GM12864 (cell line): ENCODE data around the gene HLA-F.

Experiments
- DNase-seq: peaks from one replicate; pipeline ENCODE4 v3.0.0-alpha.2; 2011; ENCODE audit warnings: low read depth
- H3K4me3 ChIP-seq: 2 replicates; pipeline ENCODE4 v1.5.1; 2011; ENCODE audit warnings: mild to moderate bottlenecking, low read depth, low read length, control low read depth
- TF ChIP-seq, protein P1 (sequence below): IDR thresholded peaks from 2 replicates; pipeline ENCODE4 v1.5.1; 2011; ENCODE audit warnings: low read depth, mild to moderate bottlenecking, moderate library complexity, low read length, control low read depth, inconsistent platforms; ENCODE audit errors: missing control alignments

The HLA-F gene

DNA sequence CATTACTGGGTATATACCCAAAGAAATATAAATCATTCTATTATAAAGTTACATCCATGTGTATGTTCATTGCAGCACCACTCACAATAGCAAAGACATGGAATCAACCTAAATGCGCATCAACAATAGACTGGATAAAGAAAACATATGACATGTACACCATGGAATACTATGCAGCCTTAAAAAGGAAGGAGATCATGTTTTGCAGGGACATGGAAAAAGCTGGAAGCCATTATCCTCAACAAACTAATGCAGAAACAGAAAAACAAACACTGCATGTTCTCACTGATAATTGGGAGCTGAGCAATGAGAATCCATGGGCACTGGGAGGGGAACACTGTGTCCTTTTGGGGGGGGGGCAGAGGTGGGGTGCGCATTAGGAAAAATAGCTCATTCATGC, 53.5 kb downstream of the HLA-F start:
- H3K4me3 ChIP-seq: no peak overlapping the region
- TF ChIP-seq, protein P1, sequence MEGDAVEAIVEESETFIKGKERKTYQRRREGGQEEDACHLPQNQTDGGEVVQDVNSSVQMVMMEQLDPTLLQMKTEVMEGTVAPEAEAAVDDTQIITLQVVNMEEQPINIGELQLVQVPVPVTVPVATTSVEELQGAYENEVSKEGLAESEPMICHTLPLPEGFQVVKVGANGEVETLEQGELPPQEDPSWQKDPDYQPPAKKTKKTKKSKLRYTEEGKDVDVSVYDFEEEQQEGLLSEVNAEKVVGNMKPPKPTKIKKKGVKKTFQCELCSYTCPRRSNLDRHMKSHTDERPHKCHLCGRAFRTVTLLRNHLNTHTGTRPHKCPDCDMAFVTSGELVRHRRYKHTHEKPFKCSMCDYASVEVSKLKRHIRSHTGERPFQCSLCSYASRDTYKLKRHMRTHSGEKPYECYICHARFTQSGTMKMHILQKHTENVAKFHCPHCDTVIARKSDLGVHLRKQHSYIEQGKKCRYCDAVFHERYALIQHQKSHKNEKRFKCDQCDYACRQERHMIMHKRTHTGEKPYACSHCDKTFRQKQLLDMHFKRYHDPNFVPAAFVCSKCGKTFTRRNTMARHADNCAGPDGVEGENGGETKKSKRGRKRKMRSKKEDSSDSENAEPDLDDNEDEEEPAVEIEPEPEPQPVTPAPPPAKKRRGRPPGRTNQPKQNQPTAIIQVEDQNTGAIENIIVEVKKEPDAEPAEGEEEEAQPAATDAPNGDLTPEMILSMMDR: no peak
- no peak for DNase-seq
